NCI-H1417 (cell line): ENCODE data around the gene ENKUR.
"Not testable (repeated sequence)": the region's sequence is repeated elsewhere in the genome, so short reads cannot be mapped to it uniquely, and the experiment has no call there.

Source experiments
- DNase-seq, 3 experiments: peaks; one replicate each; lab custom pipeline; 2025; lab: John Stamatoyannopoulos, UW

ENKUR gene

GRCh38 chr10:24973163-24973562 is 42.8 kb downstream of the ENKUR start:
- no peak for DNase-seq

DNA sequence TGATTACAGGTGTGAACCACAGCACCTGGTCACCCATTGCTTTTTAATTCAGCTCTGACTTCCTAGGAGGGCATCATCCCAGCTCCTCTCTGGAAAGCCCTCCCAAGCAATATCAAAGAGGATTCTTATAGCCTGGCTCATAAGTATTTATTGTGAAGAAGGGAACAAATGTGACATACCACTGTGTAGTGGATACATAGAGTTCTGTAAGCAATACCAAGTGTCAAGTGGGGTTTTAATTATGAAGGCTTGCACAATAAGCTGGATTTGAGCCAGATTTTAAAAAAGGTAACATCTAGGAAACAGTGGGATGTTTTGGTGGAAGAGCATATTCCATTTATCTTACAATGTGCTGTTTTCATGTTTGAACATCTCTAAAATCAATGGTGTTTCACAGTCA is 44.6 kb downstream of the ENKUR start:
- no peak for DNase-seq

DNA sequence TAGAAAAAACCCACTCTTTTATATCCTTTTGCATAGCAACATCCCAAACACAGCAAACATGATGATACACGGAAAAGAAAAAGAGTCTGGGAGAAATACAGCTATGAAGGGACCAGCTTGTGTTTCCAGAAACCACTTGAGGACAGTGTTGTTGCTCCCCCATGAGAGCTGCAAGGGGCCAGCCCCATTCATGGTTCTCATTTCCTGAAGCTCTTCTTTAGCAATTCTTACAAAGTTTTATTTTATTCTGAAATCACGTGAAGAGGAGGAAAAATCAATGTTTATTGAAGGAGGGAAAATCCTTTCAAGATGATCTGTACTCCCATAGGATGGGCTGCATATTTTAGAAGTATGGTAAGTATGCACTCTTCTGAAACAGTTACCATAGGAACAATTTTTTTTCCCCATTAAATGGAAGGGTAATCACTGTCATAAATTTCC is 46.1 kb downstream of the ENKUR start:
- no peak for DNase-seq

- not testable (repeated sequence) for DNase-seq
Observed at GRCh38 chr10:24968951-24969350, 47.0 kb downstream of the ENKUR start.

- no peak for DNase-seq
Observed at GRCh38 chr10:24968349-24968748, 47.6 kb downstream of the ENKUR start.

DNA sequence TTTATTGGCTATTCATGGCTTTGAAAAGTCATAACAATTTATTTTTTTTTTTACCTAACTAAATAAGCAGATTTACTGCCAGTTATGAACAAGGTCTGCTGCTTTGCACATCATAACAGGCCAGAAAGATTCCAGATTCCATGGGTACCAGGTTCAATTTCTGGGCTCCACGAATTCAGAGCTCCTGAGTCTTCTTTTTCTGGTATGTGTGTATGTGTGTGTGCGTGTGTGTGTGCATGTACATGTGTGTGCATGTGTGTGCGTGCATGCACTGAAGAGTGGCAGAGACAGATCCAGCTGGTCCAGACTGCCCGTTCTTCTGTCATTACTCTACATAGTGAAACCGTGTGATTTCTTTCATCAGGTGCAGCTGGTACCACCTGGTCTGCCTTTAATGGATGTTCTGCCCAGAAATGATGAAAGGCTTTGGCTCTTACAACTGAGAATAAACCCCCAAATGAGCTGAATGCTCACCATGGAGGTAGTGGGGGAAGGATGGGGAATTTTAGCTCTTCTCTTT is 48.9 kb downstream of the ENKUR start:
- no peak for DNase-seq

GRCh38 chr10:24965051-24965450 is 50.9 kb downstream of the ENKUR start:
- no peak for DNase-seq

DNA sequence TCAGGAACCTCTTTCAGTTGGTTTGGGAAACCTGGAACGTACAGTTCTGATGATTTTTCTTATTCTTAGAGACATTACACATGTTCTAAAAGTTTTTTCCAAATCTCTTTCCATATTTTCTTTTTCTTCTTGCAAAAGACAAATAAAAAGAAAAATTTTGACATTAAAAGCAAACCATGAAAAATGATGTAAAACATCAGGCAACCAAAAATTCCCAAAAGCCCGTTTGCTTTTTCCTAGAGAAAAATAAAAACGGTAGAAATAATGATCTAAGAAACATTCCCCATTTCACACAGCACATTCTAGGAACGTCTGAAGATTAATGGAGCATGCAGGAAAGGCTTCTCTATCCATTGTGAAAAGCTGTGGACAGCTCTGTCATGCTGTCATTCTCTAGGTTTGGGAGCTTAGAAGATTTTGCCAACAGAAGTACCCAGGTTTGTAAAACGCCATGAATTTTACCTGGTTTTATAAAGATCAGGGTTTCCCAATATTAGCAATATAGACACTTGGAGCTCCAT is 52.4 kb downstream of the ENKUR start:
- no peak for DNase-seq

DNA sequence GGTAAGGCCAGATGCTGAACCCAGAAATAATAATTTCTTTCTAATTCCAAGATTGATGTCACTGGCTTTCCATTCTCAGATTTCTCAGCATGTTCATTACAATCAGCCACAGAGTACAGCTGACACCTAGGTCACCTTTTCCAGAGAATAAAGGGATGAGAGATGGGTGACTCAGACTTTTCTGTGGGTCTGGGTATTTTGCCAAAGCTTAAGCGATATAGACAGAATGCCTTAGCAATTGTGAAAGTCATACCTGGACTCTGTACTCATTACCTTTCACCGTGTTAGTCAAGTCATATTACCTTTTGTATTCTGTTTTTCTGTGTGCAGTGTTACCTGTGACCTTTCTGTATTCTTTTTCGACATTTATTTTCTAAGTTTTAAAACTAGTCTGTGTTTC is 53.0 kb downstream of the ENKUR start:
- no peak for DNase-seq

- DNase-seq, result no peak
Observed at GRCh38 chr10:24961582-24961981, 54.4 kb downstream of the ENKUR start.

GRCh38 chr10:24959382-24959730 is 56.6 kb downstream of the ENKUR start:
- no peak for DNase-seq

- DNase-seq, result no peak
Observed at GRCh38 chr10:24958721-24959381, 57.1 kb downstream of the ENKUR start.

GRCh38 chr10:24958091-24958720 is 57.8 kb downstream of the ENKUR start:
- DNase-seq, result no peak

DNA sequence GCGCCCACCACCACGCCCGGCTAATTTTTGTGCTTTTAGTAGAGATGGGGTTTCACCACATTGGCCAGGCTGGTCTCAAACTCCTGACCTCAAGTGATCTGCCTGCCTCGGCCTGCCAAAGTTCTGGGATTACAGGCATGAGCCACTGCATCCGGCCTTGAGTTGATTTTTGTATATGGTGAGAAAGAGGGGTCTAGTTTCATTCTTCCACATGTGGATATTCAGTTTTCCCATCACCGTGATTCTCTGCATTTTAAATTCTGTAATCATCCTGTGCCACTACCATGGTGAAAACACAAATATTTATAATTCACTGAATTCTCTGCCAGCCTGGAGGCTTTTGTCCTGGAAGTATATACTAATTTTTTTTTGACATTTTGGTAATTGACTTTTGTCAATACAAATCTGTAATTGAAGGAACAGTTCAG is 58.3 kb downstream of the ENKUR start:
- DNase-seq, result not testable (repeated sequence)

- peak in 1 of 3 experiments; percentile 46 for DNase-seq
Observed at GRCh38 chr10:24953675-24954074, 62.3 kb downstream of the ENKUR start.

DNA sequence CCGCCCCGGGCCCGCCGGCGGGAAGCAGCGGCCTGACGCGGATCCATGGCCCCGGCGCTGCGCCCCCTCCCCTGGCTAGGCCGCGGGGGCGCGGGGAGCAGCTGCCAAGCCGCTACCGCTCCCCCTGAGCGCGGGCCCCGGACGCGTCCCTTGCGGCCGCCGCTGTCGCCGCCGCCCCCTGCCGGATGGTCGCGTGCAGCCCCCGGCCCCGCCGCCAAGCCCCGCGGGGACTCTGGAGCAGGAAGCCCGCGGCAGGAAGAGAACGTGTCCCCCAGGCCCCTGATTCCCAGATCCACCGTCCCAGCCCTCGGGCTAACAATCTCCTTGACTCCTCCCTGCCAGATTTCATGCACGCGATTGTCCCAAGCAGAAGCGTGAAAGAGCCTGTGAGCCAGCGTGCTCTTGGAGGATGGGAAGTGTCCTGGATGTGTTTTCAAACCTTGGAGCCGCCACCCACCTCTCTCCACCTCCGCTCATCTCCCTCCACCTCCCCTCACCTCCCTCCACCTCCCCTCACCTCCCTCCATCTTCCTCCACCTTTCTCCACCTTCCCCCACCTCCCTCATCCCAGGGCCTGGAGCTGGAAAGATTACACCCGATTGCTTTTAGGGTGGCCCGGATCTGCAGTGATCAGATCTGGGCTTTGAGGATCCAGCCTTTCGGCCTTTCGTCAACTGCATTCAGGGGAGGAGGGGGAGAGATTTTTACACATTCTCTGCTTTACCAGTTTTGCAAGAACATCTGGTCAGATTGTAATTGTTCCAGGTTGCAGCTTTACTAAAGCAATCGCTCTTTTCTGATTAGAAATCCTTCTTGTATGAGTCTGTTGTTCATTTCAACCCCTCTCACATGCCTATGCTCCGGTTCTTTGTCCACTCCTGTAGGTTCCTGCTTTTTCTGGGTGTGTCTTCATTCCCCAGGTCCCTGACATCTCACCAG is 63.0 kb downstream of the ENKUR start:
- peak; percentile 50 to 82 (median 78) for DNase-seq

- DNase-seq, result peak; percentile 23 to 82 (median 76)
Observed at GRCh38 chr10:24952143-24952706, 63.7 kb downstream of the ENKUR start, which contains the start of gene PRTFDC1. TSS of gene PRTFDC1 (minus strand) at chr10:24952606. CDS start at chr10:24952575, 31 bp downstream.

GRCh38 chr10:24951201-24952142 is 64.5 kb downstream of the ENKUR start:
- DNase-seq, result peak; percentile 2 to 82 (median 76)

GRCh38 chr10:24950439-24950838 is 65.5 kb downstream of the ENKUR start:
- no peak for DNase-seq

DNA sequence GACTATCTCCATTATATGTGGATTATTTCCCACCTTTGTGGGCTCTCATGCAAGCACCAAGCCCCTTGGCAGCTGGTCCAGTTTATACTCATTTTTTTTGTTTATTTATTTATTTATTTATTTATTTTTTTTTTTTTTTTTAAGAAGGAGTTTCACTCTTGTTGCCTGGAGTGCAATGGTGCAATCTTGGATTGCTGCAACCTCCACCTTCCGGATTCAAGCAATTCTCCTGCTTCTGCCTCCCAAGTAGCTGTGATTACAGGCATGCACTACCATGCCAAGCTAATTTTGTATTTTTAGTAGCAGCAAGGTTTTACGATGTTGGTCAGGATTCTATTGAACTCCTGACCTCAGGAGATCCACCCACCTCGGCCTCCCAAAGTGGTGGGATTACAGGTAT is 66.3 kb downstream of the ENKUR start:
- no peak for DNase-seq
